K562 (cell line): ENCODE results near the gene RIOK3. TPM values are rescaled to one million over a fixed set of nuclear protein-coding genes. Genes with fewer than 3 reads are reported as not detected.

Source experiments
- AFF4 ChIP-seq: sonication (generic); formaldehyde crosslinking; IDR thresholded peaks from 2 replicates; pipeline ENCODE4 v1.8.0; 2023; ENCODE audit warnings: mild to moderate bottlenecking, missing genetic modification reagents
- ARID3B ChIP-seq: fragments of 250-450 bp; sonication (Bioruptor Pico); IDR thresholded peaks from 2 replicates; pipeline ENCODE4 v1.4.0; 2020; ENCODE audit warnings: borderline replicate concordance
- CBFA2T2 ChIP-seq: fragments of 450-650 bp; conservative IDR thresholded peaks from 2 replicates; pipeline ENCODE4 v1.6.1; 2017; ENCODE audit warnings: mild to moderate bottlenecking
- CREB3L1 ChIP-seq: fragments of 450-650 bp; IDR thresholded peaks from 2 replicates; pipeline ENCODE4 v1.6.1; 2014; ENCODE audit warnings: low read depth, mild to moderate bottlenecking, moderate library complexity, borderline replicate concordance
- CTBP1 ChIP-seq: fragments of 450-650 bp; IDR thresholded peaks from 2 replicates; pipeline ENCODE4 v1.6.1; 2016; ENCODE audit warnings: borderline replicate concordance
- CXXC5 ChIP-seq: fragments of 250-450 bp; sonication (Bioruptor Pico); IDR thresholded peaks from 2 replicates; pipeline ENCODE4 v1.8.0; 2022; ENCODE audit warnings: inconsistent platforms, mild to moderate bottlenecking, moderate library complexity
- EP400 ChIP-seq: fragments of 450-650 bp; IDR thresholded peaks from 2 replicates; pipeline ENCODE4 v1.6.1; 2017; ENCODE audit warnings: antibody characterized with exemption, mild to moderate bottlenecking, moderate library complexity
- FOXA3 ChIP-seq, 2 experiments: fragments of 450-650 bp in 1 of 2; sonication (generic) in 1 of 2; formaldehyde crosslinking; IDR thresholded peaks in 1 of 2; conservative IDR thresholded peaks in 1 of 2; 2 replicates each; pipeline versions ENCODE4 v1.4.0 to v1.8.0; 2020 to 2022; ENCODE audit warnings: mild to moderate bottlenecking in 2 of 2, missing genetic modification reagents in 1 of 2
- GMEB1 ChIP-seq: fragments of 250-450 bp; sonication (Bioruptor Pico); IDR thresholded peaks from 2 replicates; pipeline ENCODE4 v1.4.0; 2020; ENCODE audit warnings: mild to moderate bottlenecking
- HIVEP1 ChIP-seq: fragments of 250-450 bp; sonication (Bioruptor Pico); IDR thresholded peaks from 2 replicates; pipeline ENCODE4 v1.4.0; 2020; ENCODE audit warnings: mild to moderate bottlenecking
- TGIF2 ChIP-seq: sonication (generic); formaldehyde crosslinking; IDR thresholded peaks from 2 replicates; pipeline ENCODE4 v1.8.1; 2022; ENCODE audit warnings: mild to moderate bottlenecking, missing genetic modification reagents, moderate library complexity
- ZFX ChIP-seq: sonication (generic); formaldehyde crosslinking; IDR thresholded peaks from 2 replicates; pipeline ENCODE4 v1.8.0; 2022; ENCODE audit warnings: mild to moderate bottlenecking, missing genetic modification reagents, moderate library complexity
- polyA plus RNA-seq, 8 experiments: library from polyadenylated mRNA; depleted of rRNA in 4 of 8; stranded (reverse) in 5 of 8; unstranded in 3 of 8; fragments of >200 nt; fragmentation: Nextera tagmentation in 2 of 8; fragmentation: Illumina TruSeq in 1 of 8; extraction: Ambion mirVana in 2 of 8; extraction: Trizol in 1 of 8; gene quantifications; 2 replicates each; pipeline versions ENCODE4 v1.2.1 to v1.2.3, GENCODE V29; 2011 to 2014; ENCODE audit warnings: inconsistent platforms in 1 of 8, missing spikeins in 1 of 8
- total RNA-seq, 7 experiments: library from RNA; depleted of rRNA in 6 of 7; stranded (reverse); fragments of >200 nt in 6 of 7; fragmentation: Illumina TruSeq in 2 of 7; extraction: Trizol in 2 of 7; gene quantifications; 2 replicates each; pipeline versions ENCODE4 v1.2.1 to v1.2.3, GENCODE V29; 2011 to 2021; ENCODE audit warnings: low replicate concordance in 1 of 7
- TF ChIP-seq, protein P1 (sequence below): sonication (generic); formaldehyde crosslinking; IDR thresholded peaks from 2 replicates; pipeline ENCODE4 v1.8.0; 2022; ENCODE audit warnings: mild to moderate bottlenecking, missing genetic modification reagents
- TF ChIP-seq, protein P2 (sequence below), 2 experiments: IDR thresholded peaks; 2 replicates each; pipeline ENCODE4 v1.6.1; 2011; ENCODE audit warnings: borderline replicate concordance in 1 of 2, control low read depth in 1 of 2, low read depth in 1 of 2, low read length in 1 of 2, mild to moderate bottlenecking in 1 of 2, mixed read lengths in 1 of 2, moderate library complexity in 1 of 2; ENCODE audit not compliant: insufficient read depth in 1 of 2, insufficient read length in 1 of 2, poor library complexity in 1 of 2, severe bottlenecking in 1 of 2; ENCODE audit errors: extremely low read depth in 1 of 2

Gene RIOK3
- total and polyA plus RNA-seq, 9 of the 15 experiments (the other 6 are each of a cell fraction or from before 2014, with no cell fraction given), result 21.4 to 89.5 (median 62.9) TPM

GRCh38 chr18:23437357-23438045 is 15.6 kb upstream of the RIOK3 start (continued):
- TF ChIP-seq, protein P1, sequence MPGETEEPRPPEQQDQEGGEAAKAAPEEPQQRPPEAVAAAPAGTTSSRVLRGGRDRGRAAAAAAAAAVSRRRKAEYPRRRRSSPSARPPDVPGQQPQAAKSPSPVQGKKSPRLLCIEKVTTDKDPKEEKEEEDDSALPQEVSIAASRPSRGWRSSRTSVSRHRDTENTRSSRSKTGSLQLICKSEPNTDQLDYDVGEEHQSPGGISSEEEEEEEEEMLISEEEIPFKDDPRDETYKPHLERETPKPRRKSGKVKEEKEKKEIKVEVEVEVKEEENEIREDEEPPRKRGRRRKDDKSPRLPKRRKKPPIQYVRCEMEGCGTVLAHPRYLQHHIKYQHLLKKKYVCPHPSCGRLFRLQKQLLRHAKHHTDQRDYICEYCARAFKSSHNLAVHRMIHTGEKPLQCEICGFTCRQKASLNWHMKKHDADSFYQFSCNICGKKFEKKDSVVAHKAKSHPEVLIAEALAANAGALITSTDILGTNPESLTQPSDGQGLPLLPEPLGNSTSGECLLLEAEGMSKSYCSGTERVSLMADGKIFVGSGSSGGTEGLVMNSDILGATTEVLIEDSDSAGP (CRISPR knock-in tag), result peak; percentile 89
- peak; percentile 83 for TF ChIP-seq CXXC5 (CRISPR knock-in tag)
- 0 out of 2 replicates have a peak, but pooled peaks have one; percentile 57 for TF ChIP-seq ARID3B (CRISPR knock-in tag)
- 0 out of 2 replicates have a peak, but pooled peaks have one; percentile 22 for TF ChIP-seq HIVEP1 (CRISPR knock-in tag)
- TF ChIP-seq TGIF2, result peak; percentile 63; the same call in 1 of the 2 replicates
- TF ChIP-seq CREB3L1, result peak; percentile 82; the same call in 1 of the 2 replicates
- TF ChIP-seq EP400, result peak; percentile 91
- TF ChIP-seq ZFX (CRISPR knock-in tag), result no peak
- TF ChIP-seq FOXA3 (CRISPR knock-in tag; conservative IDR thresholded peaks at IDR 0.05 in 1 of 2, IDR thresholded peaks at IDR 0.05 in 1 of 2), result no peak
- TF ChIP-seq GMEB1 (CRISPR knock-in tag), result no peak
- TF ChIP-seq, protein P2, sequence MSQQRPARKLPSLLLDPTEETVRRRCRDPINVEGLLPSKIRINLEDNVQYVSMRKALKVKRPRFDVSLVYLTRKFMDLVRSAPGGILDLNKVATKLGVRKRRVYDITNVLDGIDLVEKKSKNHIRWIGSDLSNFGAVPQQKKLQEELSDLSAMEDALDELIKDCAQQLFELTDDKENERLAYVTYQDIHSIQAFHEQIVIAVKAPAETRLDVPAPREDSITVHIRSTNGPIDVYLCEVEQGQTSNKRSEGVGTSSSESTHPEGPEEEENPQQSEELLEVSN (IDR thresholded peaks at IDR 0.05; ENCODE audit: borderline replicate concordance in 1 of 2, extremely low read depth in 1 of 2, insufficient read depth in 1 of 2, insufficient read length in 1 of 2, low read depth in 1 of 2, low read length in 1 of 2, poor library complexity in 1 of 2, severe bottlenecking in 1 of 2), result peak; percentile 93 to 96
- TF ChIP-seq CTBP1, result peak; percentile 96
- peak; percentile 62 for TF ChIP-seq CBFA2T2
- peak; percentile 80; the same call in 1 of the 2 replicates for TF ChIP-seq AFF4 (CRISPR knock-in tag)
